ENCODE data around the gene TLR6.
A peak's percentile ranks its signal among the peaks of the same experiment; 100 is the strongest.

The TLR6 gene

DNA sequence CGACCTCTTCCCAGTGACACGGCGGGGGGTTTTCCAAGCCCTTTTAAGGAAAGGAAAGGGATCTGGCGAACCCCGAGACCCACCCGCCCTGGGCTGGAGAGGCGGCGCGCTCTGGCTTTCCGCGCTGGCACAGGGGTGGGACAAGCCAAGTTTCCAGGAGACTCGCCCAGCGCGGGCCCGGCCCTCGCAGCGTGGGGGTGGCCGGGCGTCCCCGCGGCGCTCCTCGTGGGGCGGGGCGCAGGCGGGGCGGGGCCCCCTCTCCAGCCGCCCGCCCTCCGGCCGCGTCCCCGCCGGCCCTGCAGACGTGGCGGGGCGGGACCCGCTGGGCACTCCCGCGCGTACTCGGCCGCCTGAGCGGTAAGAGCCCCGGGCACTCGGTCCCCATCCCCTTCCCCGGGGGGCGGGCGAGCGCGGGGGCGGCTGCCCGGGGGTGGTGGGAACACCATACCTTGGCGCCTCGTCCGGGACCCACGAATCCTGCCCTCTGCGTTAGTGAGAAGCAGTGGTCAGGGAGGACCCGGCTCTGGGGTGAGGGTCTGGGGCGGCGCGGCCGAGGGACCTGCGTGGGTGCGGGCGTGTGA is 11.0 kb upstream of the TLR6 start, which contains the start of gene FAM114A1:
TSS of gene FAM114A1 (plus strand) at position 329 of the 581 bp plus-strand sequence. CDS start 10,273 bp downstream, outside the sequence.
- DNase-seq = peak; percentile 58

DNA sequence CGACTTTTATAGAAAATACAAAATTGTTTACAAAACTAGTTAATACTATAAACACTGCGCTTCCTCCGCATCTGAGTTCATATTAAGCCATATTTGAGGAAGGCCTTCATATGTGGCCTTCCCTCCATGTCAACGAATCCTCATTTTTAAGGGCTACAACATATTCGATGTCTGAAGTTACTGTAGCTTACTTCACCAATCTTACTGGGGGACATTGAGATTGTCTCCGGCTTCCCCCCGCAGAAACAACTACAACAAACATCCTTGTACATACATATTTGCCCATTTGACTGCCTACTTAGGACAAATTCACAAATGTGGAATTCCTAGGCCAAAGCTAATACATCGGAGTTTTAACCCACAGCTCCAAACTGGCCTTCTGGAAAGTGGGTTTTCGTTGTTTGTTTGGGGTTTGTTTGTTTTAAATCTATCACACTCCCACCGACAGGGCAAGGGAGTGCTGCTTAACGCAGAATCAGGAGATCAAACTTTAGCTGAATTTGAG is 10.4 kb upstream of the TLR6 start:
- no peak for DNase-seq

DNA sequence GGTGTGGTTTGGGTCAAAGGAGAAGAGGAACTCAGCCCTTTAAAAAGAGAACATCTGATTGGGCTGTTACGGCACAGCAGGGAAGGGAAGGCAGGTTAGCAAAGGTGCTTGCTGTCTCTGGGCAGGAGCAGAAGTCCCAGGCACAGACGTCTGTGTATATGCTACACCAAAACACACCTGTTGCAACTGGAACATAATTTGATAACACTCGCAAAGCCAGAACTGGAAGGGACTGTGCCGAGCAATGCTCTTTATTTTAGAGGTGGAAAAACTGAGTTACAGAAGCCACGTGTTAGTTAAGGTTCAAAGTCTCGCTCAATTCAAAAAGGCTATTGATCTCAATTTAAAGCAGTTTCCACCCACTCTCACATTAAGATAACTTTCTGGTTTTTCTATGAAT is 8.8 kb upstream of the TLR6 start:
- DNase-seq = no peak

DNA sequence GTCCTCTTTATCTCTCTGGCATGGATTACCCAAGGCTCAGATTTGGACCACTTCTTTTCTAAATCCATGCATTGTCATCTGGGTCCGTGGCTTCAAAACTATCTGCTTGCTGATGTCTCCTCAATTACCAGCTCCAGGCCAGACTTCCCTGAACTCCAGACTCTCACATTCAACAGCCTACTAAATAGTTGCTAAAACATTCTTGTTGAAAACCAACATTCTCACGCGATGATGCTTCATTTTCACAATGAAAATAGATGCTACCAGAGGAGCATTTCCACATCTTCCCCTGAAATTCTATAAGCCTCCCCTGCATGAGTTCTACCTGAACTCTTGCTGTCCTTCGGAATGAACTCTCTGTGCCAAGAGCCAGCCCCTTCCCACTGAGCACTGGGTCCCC is 5.2 kb upstream of the TLR6 start:
- DNase-seq = no peak

DNA sequence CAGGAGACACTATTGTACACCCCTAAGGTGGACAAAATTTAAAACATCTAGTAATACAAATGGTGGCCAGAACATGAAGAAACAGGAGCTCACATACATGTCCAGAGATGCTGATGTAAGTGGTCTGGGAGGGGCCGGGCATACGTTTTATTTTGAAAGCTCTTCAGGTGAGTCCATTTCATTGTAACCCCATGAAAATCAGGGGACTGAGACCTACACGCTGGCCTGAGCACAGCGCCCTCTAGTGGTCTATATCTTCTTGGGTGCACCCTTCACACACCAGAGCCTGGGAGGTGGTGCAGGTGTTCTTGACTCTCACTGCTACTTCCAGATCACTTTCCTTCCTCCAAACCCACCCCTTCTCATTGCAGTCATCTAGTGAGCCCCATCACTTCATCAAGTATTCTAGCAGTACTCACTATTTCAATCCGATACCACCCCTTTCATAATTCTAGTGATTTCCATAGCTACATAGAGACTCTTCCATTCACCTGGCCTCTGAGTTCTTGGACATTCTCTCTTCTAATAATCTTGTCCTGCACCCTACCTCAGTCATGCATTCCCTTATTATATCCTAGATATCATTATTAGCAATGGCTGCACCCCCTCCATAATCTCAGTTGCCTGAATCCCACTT is 4.3 kb upstream of the TLR6 start:
- DNase-seq = peak; percentile 22

DNA sequence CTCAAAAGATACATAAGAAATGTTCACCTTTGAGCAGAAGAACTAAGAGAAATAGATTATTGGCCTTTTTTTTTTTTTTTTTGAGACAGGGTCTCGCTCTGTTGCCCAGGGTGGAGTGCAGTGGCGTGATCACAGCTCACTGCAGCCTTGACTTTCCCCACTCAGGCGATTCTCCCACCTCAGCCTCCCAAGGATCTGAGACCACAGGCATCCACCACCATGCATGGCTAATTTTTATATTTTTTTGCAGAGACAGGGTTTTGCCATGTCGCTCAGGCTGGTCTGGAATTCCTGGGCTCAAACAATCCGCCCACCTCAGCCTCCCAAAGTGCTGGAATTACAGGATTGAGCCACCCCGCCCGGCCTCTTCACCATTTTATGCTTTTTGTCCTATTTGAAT is 2.9 kb upstream of the TLR6 start:
- no peak for DNase-seq

DNA sequence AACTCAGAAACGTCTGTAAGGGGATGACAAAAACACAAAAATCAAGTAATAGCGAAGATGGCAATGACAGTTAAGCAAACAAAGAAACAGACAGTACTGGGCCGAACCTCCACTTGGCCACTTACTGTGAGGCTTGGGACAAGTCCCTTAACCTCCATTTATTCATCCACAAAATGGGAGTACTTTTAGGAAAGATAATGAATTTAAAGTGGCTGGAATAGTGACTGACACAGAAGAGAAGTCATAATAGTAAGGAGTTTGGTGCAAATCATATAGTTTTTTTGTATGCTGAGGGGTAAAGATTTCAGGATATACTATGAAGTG is 1.4 kb upstream of the TLR6 start:
- no peak for DNase-seq

DNA sequence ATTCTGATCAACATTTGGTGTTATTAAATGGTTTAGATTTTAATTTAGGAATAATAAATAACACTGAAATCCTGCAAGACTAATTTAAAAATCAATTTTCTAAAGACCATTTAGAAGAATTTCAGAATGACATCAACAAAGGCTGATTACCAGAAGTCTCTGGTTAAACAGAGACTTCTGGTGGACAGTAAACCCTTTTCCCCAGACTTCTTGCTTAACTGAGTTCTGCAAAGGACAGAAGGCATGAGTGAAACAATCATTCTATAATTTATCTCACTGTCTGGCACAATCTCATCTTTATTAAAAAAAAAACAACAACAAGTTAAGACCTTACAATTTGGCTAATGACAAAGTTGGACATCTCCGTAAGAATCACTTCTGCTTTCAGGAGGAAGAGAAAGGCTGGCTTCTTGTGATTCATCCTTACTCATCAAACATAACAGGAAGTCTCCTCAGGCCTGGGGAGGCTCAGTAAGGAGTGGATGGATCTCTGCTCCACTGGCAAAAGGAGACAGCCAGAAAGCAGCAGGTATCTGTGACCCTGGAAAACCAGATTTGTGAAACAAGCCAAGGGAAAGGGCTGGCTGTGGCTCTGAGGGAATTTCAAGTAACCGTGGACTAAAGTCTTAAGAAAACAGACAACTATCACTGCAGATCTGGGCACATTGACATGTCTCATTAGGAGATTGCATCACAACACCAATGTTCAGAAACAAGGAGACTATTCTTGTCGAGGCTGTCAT is 908 bp upstream of the TLR6 start:
- DNase-seq = no peak

DNA sequence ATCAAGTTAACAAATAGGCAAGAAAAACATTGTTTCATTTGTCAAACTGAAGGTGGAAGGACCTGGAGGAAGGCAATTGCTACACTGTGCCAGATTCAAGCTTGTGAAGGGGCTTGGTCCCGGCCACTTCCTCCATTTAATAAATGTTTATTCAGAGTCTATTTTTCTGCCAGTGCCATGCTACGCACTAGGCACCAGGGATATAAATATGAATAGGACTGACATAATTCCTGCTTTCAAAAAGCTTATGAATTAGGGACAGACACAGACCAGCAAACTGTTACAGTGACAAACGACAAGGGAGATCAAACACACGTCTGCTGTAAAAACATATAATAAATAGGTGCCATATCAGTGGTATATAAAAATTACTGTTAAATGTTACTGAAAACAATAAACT is 571 bp downstream of the TLR6 start:
- DNase-seq = no peak

DNA sequence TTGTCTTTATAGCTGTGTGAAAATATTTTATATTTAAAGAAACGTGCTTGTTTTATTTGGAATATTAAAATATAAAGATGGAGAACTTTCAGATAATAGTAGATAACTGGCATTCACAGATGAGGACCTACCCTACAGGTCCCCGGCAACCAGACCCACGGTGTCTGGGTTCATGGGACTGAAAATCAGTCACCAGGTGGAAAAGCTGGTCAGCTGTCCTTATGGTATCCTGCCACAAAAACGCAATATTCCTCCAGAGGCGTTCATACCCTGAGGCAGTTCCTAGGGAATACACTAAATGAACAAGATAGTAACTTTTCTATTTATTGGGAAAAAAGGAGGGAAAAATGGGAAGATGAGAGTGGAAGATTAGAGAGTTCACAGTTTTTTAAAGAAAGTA is 1.2 kb downstream of the TLR6 start:
- no peak for DNase-seq

DNA sequence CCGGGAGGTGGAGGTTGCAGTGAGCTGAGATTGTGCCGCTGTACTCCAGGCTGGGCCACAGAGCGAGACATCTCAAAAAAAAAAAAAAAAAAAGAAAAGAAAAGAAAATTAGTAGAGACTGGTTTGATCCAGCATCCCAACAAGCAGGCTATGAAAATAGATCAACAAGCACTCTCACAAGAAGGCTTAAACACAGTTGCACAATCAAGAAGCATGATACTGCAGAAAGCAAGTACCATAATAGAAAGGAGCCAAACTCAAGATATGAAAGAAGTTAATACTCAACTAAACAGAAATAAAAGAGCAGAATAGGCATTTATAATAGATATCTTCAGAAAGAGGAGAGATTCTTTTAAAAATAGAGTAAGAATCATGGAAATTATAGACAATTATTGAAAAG is 10.6 kb downstream of the TLR6 start:
- DNase-seq = no peak

DNA sequence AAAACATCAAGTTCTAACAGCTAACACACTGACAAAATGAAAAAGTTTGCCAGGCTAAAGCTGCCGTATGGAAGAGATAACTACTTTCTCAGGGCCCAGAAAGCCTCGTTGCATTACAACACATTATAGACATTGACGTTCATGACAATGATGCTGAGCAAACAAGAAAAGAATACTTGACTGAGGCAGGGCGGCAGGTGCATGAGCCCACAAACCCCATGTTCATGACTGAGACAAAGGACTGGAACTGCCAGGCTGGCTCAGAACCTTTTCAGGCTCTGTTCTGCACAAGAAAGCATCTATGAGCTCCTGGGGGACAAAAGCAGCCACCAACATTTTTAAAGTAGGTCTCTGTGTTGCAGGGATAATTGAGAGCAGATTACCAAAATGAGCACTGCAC is 13.6 kb downstream of the TLR6 start:
- peak; percentile 91 for DNase-seq

DNA sequence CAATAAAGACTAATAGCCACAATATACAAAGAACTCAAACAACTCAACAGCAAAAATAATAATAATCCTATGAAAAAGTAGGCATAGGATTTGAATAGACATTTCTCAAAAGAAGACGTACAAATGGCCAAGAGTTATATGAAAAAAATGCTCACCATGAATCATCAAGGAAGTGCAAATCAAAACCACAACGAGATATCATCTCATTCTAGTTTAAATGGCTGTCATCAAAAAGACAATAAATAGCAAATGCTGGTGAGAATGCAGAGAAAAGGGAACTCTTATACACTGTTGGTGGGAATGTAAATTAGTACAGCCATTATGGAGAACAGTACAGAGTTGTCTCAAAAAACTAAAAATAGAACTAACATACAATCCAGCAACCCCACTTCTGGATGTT is 18.8 kb downstream of the TLR6 start:
- no peak for DNase-seq

DNA sequence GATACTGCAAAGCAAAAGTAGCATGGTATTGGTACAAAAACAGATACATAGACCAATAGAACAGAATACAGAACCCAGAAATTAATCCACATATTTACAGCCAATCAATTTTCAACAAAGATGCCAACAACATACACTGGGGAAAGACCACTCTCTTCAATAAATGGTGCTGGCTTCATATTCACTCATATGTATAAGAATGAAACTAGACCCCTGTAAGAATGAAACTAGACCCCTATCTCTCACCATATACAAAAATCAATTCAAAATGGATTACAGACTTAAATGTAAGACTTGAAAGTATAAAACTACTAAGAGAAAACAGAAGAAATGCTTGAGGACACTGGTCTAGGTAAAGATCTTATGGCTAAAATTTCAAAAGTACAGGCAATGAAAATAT is 19.3 kb downstream of the TLR6 start:
- no peak for DNase-seq

DNA sequence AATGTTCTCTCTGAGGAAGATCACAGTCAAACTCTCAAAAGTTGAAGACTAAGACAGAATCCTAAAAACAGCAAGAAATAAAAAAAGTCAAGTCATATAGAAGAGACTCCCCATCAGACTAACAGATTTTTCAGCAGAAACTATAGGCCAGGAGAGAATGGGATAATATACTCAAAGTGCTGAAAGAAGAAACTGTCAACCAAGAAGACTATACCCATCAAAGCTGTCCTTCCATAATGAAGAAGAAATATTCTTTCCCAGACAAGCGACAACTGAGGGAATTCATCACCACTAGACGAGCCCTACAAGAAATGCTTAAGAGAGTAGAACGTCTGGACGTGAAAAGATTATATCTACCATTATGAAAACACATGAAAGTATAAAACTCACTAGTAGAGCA is 22.0 kb downstream of the TLR6 start:
- DNase-seq = no peak

DNA sequence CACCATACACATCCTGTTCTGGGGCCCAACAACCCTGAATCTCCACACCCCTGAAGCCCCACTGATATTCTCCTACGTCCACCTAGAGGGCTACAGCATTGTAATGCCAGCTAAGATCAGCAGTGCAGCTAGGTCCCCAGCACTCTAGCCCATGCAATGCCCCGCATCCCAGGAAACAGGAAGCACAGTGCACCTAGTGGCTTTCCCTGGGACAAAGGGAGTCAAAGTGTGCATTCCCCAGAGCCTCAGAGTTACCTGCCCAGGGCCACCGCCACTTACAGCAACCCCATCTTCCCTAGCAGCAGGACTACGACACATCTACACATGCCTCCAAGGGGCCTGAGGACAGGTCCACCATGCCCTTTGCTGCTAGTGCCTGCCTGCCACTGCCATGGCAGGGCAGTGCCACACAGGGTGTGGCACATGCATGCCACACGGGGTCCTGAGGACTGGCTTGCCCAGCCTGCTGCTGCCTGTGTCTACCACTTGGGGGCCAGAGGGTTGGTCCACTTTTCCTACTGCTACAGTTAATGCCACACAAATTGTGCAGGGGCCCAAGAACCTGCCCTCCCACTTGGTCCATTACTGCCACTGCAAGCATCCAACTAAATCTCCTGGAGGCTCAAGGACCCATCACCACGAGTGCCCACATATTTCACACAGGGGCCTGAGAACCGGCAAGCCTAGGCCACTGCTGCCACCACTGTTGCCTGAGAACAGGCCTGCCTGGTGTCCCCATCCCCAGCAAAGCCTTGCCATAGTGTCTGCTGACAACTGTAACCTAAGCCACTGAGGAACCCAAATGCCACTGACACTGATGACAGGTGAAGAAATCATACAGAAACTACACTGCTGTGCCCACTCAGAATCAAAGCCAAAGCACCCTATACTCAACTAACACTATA is 23.7 kb downstream of the TLR6 start:
- DNase-seq = no peak

DNA sequence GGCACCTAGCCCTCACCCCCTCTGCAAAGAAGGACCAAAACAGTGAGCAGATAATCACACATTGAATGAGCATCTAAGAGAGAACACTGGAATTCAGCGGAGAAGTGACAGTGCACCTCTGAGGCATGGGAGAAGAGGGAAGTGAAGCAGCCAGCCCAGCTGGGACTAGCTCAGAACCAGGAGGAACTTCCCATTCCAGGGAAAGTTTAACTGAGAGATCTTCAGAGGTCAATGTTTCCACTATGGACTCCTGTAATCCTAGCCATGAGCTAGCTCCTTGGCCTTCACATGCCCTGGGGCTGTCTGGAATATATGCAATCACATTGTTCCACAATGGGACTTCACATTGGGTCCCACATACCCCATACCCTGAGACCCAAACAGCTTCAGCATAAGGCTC is 24.4 kb downstream of the TLR6 start:
- no peak for DNase-seq

DNA sequence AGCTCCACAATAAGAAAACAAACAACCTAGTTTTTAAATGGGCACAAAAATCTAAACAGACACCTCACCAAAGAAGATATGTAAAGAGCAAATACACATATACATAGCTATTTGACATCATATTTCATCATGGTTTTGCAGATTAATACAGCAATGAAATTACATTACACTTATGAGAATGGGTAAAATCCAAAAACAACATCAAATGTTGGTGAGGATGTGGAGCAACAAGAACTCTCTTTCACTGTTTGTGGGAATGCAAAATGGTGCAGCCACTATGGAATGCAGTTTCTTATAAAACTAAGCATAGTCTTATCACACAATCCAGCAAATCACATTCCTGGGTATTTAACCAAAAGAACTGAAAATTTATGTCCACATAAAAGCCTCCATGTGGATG is 25.0 kb downstream of the TLR6 start:
- DNase-seq = no peak

DNA sequence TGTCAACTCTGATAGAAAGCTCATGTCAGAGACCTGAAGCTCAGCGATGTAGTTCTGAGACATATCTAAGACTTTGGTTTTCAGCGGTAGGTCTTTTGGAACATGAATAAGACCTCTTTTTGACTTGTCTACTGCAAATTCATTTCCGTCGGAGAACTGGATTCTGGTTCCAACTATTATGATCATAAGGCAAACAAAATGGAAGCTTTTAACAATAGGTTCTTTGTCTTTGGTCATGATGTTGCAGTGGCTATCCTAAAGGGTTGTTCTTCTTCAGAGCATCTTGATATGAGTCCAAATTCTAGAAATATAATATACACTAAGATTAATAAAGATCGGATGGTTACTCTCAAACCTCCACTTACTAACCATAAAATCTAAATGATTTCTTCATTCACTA is 27.4 kb downstream of the TLR6 start:
- no peak for DNase-seq

DNA sequence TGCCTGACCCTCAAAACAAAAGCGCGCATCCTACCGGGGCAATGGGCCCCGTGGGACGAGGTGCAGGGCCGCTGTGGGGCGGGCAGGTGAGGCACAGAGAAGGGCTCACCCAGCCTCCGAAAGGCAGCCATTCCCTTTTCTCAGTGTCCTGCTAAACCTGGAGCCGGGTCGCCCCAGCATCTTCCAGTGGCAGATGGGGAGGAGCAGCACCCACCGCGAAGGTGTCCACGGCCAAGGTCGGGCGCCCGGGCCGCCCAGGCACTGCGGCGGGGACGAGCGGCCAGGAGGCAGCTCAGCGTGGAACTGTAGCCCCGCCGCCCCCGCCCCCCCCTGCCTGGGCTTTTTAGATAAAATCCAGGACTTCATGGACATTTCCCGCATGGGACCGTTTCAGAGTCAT is 32.9 kb downstream of the TLR6 start:
- no peak for DNase-seq

DNA sequence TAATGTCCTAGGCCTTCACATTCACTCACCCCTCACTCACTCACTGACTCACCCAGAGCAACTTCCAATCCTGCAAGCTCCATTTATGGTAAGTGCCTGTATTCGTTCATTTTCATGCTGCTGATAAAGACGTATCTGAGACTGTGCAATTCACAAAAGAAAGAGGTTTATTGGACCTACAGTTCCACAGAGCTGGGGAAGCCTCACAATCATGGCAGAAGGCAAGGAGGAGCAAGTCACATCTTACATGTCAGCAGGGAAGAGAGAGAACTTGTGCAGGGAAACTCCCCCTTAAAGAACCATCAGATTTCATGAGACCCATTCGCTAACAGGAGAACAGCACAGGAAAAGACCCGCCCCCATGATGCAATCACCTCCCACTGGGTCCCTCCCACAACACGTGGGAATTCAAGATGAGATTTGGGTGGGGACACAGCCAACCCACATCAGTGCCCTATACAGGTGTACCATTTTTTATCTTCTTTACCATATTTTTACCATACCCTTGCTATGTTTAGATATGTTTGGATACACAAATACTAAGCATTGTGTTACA is 33.8 kb downstream of the TLR6 start:
- no peak for DNase-seq

DNA sequence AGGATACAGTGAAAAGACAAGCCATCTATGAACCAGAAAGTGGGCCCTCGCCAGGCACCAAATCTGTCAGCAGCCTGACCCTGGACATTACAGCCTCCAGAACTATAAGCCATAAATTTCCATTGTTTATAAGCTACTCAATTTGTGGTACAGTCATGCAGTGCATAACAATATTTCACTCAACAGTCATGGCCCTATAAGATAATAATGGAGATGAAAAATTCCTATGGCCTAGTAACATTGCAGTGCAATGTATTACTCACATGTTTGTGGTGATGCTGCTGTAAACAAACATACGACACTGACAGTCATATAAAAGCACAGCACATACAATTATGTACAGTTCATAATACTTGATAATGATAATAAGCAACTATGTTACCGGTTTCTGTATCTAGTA is 34.9 kb downstream of the TLR6 start:
- DNase-seq = no peak
